Hepatocyte (in vitro differentiated cells): ENCODE results near the gene ANAPC15. TPM values are rescaled to one million over a fixed set of nuclear protein-coding genes. Genes with fewer than 3 reads are reported as not detected.
"Not testable (repeated sequence)": the region's sequence is repeated elsewhere in the genome, so short reads cannot be mapped to it uniquely, and the experiment has no call there.

Source experiments
- DNase-seq: peaks from one replicate; pipeline ENCODE4 v3.0.0-alpha.2; 2016; ENCODE audit warnings: low spot score
- H2AFZ ChIP-seq: fragments of 200-600 bp; sonication (generic); 2 replicates; pipeline ENCODE4 v1.6.0; 2016; ENCODE audit warnings: antibody characterized with exemption, mild to moderate bottlenecking
- H3K27ac ChIP-seq: fragments of 200-600 bp; sonication (generic); 2 replicates; pipeline ENCODE4 v1.5.1; 2016; ENCODE audit warnings: mild to moderate bottlenecking
- H3K27me3 ChIP-seq: fragments of 200-600 bp; sonication (generic); 2 replicates; pipeline ENCODE4 v1.6.1; 2016
- H3K36me3 ChIP-seq: fragments of 200-600 bp; sonication (generic); replicated peaks from 2 replicates; pipeline ENCODE4 v1.5.1; 2016; ENCODE audit warnings: low read depth; ENCODE audit not compliant: insufficient read depth
- H3K4me1 ChIP-seq: fragments of 200-600 bp; sonication (generic); 2 replicates; pipeline ENCODE4 v1.5.1; 2016; ENCODE audit warnings: mild to moderate bottlenecking, moderate library complexity; ENCODE audit not compliant: insufficient read depth
- H3K4me2 ChIP-seq: fragments of 200-600 bp; sonication (generic); 2 replicates; pipeline ENCODE4 v1.6.0; 2016
- H3K4me3 ChIP-seq: fragments of 200-600 bp; sonication (generic); 2 replicates; pipeline ENCODE4 v1.5.1; 2016; ENCODE audit warnings: mild to moderate bottlenecking
- H3K79me2 ChIP-seq: fragments of 200-600 bp; sonication (generic); 2 replicates; pipeline ENCODE4 v1.6.0; 2017; ENCODE audit warnings: mild to moderate bottlenecking
- H3K9me2 ChIP-seq: fragments of 200-600 bp; sonication (generic); replicated peaks from 2 replicates; pipeline ENCODE4 v1.6.0; 2017; ENCODE audit warnings: mild to moderate bottlenecking; ENCODE audit not compliant: insufficient read depth
- H3K9me3 ChIP-seq: fragments of 200-600 bp; sonication (generic); 2 replicates; pipeline ENCODE4 v1.5.1; 2016; ENCODE audit warnings: low read depth, mild to moderate bottlenecking
- H4K20me1 ChIP-seq: fragments of 200-600 bp; sonication (generic); 2 replicates; pipeline ENCODE4 v1.6.0; 2016; ENCODE audit warnings: mild to moderate bottlenecking; ENCODE audit not compliant: insufficient read depth, poor library complexity, severe bottlenecking
- EZH2 ChIP-seq: fragments of 200-600 bp; sonication (generic); IDR thresholded peaks from 2 replicates; pipeline ENCODE4 v1.6.1; 2016; ENCODE audit warnings: antibody characterized with exemption, mild to moderate bottlenecking, borderline replicate concordance
- EZH2phosphoT487 ChIP-seq: fragments of 200-600 bp; sonication (generic); IDR thresholded peaks from one replicate; pipeline ENCODE4 v1.6.1; 2018; ENCODE audit warnings: antibody characterized with exemption, mild to moderate bottlenecking, low read depth, moderate library complexity; ENCODE audit not compliant: unreplicated experiment, severe bottlenecking
- WGBS: methylation state at CpG from one replicate; pipeline ENCODE4 v1.1.6; 2016; ENCODE audit warnings: low lambda C conversion rate; ENCODE audit errors: missing lambda C conversion rate; 5-methylcytosine and 5-hydroxymethylcytosine counted together
- polyA plus RNA-seq: library from polyadenylated mRNA; unstranded; fragments of >200 nt; fragmentation: Nextera tagmentation; extraction: Ambion mirVana; gene quantifications from 2 replicates; pipeline ENCODE4 v1.2.1, GENCODE V29; 2016
- total RNA-seq: library from RNA; depleted of rRNA; stranded (reverse); fragments of >200 nt; gene quantifications from 2 replicates; pipeline ENCODE4 v1.2.3, GENCODE V29; 2014
- TF ChIP-seq, protein P1 (sequence below): fragments of 200-600 bp; sonication (generic); IDR thresholded peaks from 2 replicates; pipeline ENCODE4 v1.5.1; 2016; ENCODE audit warnings: antibody characterized with exemption, mild to moderate bottlenecking; ENCODE audit not compliant: poor library complexity

Gene ANAPC15
- total and polyA plus RNA-seq, 2 experiments from 2014 or later = 17.6 to 42.5 TPM

DNA sequence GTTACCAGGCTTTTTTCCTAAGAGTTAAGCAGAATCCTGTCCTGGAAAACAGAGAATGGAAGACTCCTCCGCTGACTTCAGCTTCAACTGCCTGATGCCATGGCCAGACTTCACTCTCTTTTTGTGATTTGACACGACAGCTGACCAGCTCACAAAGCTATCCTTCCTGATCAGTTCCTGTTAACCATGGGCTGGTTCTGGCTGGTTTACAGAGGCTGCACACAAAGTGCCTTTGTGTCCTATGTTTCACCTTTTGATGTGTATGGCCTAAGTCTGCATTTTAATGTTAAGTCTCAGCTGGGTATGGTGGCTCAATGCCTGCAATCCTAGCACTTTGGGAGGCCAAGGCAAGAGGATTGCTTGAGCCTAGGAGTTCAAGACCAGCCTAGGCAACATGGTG lies 34.1 kb upstream of the ANAPC15 start:
- TF ChIP-seq, protein P1, sequence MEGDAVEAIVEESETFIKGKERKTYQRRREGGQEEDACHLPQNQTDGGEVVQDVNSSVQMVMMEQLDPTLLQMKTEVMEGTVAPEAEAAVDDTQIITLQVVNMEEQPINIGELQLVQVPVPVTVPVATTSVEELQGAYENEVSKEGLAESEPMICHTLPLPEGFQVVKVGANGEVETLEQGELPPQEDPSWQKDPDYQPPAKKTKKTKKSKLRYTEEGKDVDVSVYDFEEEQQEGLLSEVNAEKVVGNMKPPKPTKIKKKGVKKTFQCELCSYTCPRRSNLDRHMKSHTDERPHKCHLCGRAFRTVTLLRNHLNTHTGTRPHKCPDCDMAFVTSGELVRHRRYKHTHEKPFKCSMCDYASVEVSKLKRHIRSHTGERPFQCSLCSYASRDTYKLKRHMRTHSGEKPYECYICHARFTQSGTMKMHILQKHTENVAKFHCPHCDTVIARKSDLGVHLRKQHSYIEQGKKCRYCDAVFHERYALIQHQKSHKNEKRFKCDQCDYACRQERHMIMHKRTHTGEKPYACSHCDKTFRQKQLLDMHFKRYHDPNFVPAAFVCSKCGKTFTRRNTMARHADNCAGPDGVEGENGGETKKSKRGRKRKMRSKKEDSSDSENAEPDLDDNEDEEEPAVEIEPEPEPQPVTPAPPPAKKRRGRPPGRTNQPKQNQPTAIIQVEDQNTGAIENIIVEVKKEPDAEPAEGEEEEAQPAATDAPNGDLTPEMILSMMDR = no peak
- no peak for TF ChIP-seq EZH2
- no peak for TF ChIP-seq EZH2phosphoT487
- H3K9me2 ChIP-seq = no peaks in the 10 kb centered on the region
- WGBS = 38% methylated on average over 2 of the region's 2 CpGs

DNA sequence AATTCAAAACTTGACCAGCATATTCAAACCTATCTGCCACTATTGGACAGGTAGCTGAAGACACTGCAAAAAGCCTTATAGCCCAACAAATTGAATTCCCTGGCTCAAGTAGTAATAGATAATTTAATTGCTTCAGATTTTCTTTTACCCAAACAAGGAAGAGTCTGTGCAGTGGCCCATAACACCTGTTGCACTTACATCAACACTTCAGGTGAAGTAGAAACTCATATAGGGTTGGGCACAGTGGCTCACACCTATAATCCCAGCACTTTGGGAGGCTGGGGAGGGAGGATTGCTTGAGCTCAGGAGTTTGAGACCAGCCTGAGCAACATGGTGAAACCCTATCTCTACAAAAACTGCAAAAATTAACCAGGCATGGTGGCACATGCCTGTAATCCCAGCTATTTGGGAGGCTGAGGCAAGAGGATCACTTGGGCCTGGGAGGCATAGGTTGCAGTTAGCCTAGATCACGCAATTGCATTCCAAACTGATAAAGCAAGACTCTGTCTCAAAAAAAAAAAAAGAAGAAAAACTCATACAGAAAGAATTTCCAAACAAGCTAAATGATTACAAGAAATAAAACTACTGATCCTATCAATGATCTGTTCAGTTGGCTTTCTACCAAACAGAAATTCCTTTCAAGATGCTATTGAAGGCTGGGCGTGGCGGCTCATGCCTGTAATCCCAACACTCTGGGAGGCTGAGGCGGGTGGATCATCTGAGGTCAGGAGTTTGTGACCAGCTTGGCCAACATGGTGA lies 32.5 kb upstream of the ANAPC15 start:
- Histone ChIP-seq H3K4me3 (no peak overlapping the region), H3K27ac (no peak overlapping the region), H2AFZ (no peak overlapping the region), H4K20me1 (no peaks in the 10 kb centered on the region), H3K4me2 (no peak overlapping the region), H3K36me3 (no peaks in the 10 kb centered on the region), H3K9me3 (no peaks in the 10 kb centered on the region), H3K4me1 (no peaks in the 10 kb centered on the region), H3K27me3 (no peaks in the 10 kb centered on the region), H3K79me2 (no peaks in the 10 kb centered on the region), H3K9me2 (no peaks in the 10 kb centered on the region)
- TF ChIP-seq EZH2 (no peak), EZH2phosphoT487 (no peak)
- TF ChIP-seq, protein P1 = no peak
- 86% methylated on average over 4 of the region's 4 CpGs for WGBS
- no peak for DNase-seq

More for the DNA sequence above, 34.1 kb upstream of the ANAPC15 start:
- Histone ChIP-seq H3K36me3 (no peaks in the 10 kb centered on the region), H3K9me3 (no peaks in the 10 kb centered on the region), H4K20me1 (no peaks in the 10 kb centered on the region), H3K4me3 (no peak overlapping the region), H2AFZ (no peak overlapping the region), H3K79me2 (no peaks in the 10 kb centered on the region), H3K27me3 (no peaks in the 10 kb centered on the region), H3K4me1 (no peaks in the 10 kb centered on the region), H3K4me2 (no peak overlapping the region), H3K27ac (no peak overlapping the region)
- no peak for DNase-seq

DNA sequence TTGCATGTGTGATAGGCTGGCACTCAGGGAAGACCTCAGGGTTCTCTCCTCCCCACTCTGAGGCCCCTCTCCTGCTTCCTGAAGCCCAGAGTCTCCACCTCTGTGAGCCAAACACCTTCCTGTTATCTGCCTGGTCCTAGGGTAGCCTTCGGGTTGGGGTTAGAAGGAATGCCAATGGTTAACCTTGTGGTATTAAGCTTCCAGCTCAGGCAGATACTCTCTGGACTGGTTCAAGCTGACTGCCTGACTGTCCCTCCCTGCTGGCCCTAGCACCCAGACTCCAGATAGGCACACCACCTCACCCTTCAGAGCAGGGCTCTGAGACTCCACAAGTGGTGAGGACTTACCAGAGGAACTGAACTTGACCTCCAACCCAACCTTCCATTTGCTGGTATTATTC lies 30.0 kb upstream of the ANAPC15 start:
- not testable (repeated sequence) for H4K20me1 ChIP-seq, H3K79me2 ChIP-seq, H3K4me1 ChIP-seq, H3K4me3 ChIP-seq, H3K27me3 ChIP-seq, H3K9me3 ChIP-seq, H3K9me2 ChIP-seq, H3K4me2 ChIP-seq, H3K36me3 ChIP-seq, H2AFZ ChIP-seq, H3K27ac ChIP-seq, DNase-seq
- WGBS = 78% methylated on average over 1 of the region's 1 CpG

DNA sequence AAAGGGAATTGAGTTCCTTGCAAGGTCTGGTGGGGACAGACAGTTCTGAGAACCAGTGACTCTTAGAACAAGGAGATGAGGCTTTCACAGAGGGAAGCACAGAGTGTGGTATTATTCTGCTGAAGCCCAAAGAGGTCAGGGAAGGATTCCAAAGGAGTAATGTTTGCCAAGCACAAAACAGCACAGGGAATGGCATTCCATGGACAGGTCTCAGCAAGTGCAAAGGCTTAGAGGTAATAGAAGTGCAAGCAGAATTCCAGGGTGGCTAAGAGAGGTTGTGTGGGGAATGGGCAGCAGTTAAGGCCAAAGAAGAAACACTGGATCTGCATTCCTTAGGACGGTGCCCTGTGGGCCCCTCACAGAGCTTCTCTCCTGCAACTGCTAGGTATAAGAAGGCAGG lies 29.6 kb upstream of the ANAPC15 start:
- H3K27me3 ChIP-seq, H3K4me1 ChIP-seq, H3K4me3 ChIP-seq, H3K79me2 ChIP-seq, H2AFZ ChIP-seq, H3K4me2 ChIP-seq, H3K36me3 ChIP-seq, H3K9me2 ChIP-seq, H4K20me1 ChIP-seq, H3K9me3 ChIP-seq, H3K27ac ChIP-seq, DNase-seq: not testable (repeated sequence)
- 29% methylated on average over 1 of the region's 1 CpG for WGBS
